GM12878 (cell line): Measurements from ENCODE around the gene CSRP2. TPM values are rescaled to one million over a fixed set of nuclear protein-coding genes. Genes with fewer than 3 reads are reported as not detected.

Experiments
- ATAC-seq: fragments of 200-7000 bp; cut with Tn5 transposase; 3 replicates; pipeline ENCODE4 v1.9.1; 2020; ENCODE audit warnings: mild to moderate bottlenecking, moderate library complexity
- BruUV-seq: library from RNA; stranded (reverse); fragments of 400-500 nt; replicated peaks from 2 replicates; lab custom pipeline; 2021; lab: Mats Ljungman, UMichigan
- CTCF ChIA-PET: fragments of 300-600 bp; sonication (Branson Sonifier 250); formaldehyde crosslinking; extraction: SDS; loops from one replicate; lab custom pipeline; 2021; ENCODE audit warnings: inconsistent platforms; lab: Yijun Ruan, JAX
- POLR2A ChIA-PET: fragments of 350-600 bp; formaldehyde crosslinking; extraction: SDS; loops from one replicate; lab custom pipeline; 2021; ENCODE audit warnings: inconsistent platforms; lab: Charles Lee
- RAD21 ChIA-PET: fragments of 300-600 bp; sonication (Branson Sonifier 250); formaldehyde crosslinking; loops from one replicate; lab custom pipeline; 2023; ENCODE audit warnings: antibody characterized with exemption; ENCODE audit not compliant: unreplicated experiment; lab: Charles Lee
- SMC1A ChIA-PET: fragments of 300-600 bp; sonication (Branson Sonifier 250); formaldehyde crosslinking; loops from one replicate; lab custom pipeline; 2023; ENCODE audit not compliant: unreplicated experiment, uncharacterized antibody; lab: Charles Lee
- DNase-seq: peaks from one replicate; pipeline ENCODE4 v3.0.0-alpha.2; 2011; ENCODE audit warnings: low read depth, low spot score
- FAIRE-seq: peaks from 3 replicates; lab custom pipeline; 2011; peaks lifted over from hg19 to GRCh38; lab: Jason Lieb, UNC
- H2AFZ ChIP-seq: 2 replicates; pipeline ENCODE4 v1.6.0; 2011; ENCODE audit warnings: low read depth, low read length, control low read depth; ENCODE audit not compliant: control insufficient read depth
- H3K27ac ChIP-seq: 2 replicates; pipeline ENCODE4 v1.5.1; 2011; ENCODE audit warnings: control low read depth; ENCODE audit not compliant: control insufficient read depth, insufficient read depth
- H3K27me3 ChIP-seq, 2 experiments: replicated peaks in 1 of 2; 2 replicates each; pipeline versions ENCODE4 v1.6.0 to v1.6.1; 2011; ENCODE audit warnings: low read length in 1 of 2; ENCODE audit not compliant: control insufficient read depth in 2 of 2, insufficient read depth in 2 of 2
- H3K36me3 ChIP-seq, 2 experiments: 2 replicates each; pipeline ENCODE4 v1.5.1; 2011; ENCODE audit warnings: low read length in 1 of 2; ENCODE audit not compliant: control insufficient read depth in 2 of 2, insufficient read depth in 2 of 2
- H3K4me1 ChIP-seq: 2 replicates; pipeline ENCODE4 v1.6.1; 2011; ENCODE audit warnings: mild to moderate bottlenecking, low read length, moderate library complexity, mixed read lengths; ENCODE audit not compliant: control insufficient read depth, insufficient read depth
- H3K4me2 ChIP-seq: 2 replicates; pipeline ENCODE4 v1.6.0; 2011; ENCODE audit warnings: control low read depth; ENCODE audit not compliant: control insufficient read depth, insufficient read depth
- H3K4me3 ChIP-seq: fragments of 200-600 bp; sonication (generic); 2 replicates; pipeline ENCODE4 v1.5.1; 2016
- H3K79me2 ChIP-seq: 2 replicates; pipeline ENCODE4 v1.6.0; 2011; ENCODE audit warnings: low read length; ENCODE audit not compliant: control insufficient read depth, insufficient read depth
- H3K9ac ChIP-seq: 2 replicates; pipeline ENCODE4 v1.8.0; 2011; ENCODE audit warnings: low read length, control low read depth, mixed read lengths; ENCODE audit not compliant: control insufficient read depth, insufficient read depth
- H3K9me3 ChIP-seq: replicated peaks from 3 replicates; pipeline ENCODE4 v1.5.1; 2011; ENCODE audit warnings: mild to moderate bottlenecking, low read length; ENCODE audit not compliant: control insufficient read depth, insufficient read depth
- H4K20me1 ChIP-seq: 2 replicates; pipeline ENCODE4 v1.6.0; 2011; ENCODE audit not compliant: control insufficient read depth, insufficient read depth
- EP300 ChIP-seq, 2 experiments: fragments of 150-350 bp in 1 of 2; IDR thresholded peaks; 2 replicates each; pipeline ENCODE4 v1.6.1; 2011 to 2012; ENCODE audit warnings: low read depth in 2 of 2, low read length in 2 of 2, borderline replicate concordance in 1 of 2, improper control_type of control experiment in 1 of 2, inconsistent platforms in 1 of 2; ENCODE audit not compliant: control insufficient read depth in 1 of 2
- ESRRA ChIP-seq: IDR thresholded peaks from 2 replicates; pipeline ENCODE4 v1.6.1; 2012; ENCODE audit warnings: mild to moderate bottlenecking, low read length, improper control_type of control experiment
- FOS ChIP-seq: IDR thresholded peaks from 3 replicates; pipeline ENCODE4 v1.6.1; 2011; ENCODE audit warnings: borderline replicate concordance; ENCODE audit not compliant: insufficient read length; ENCODE audit errors: extremely low read depth
- GATAD2B ChIP-seq: fragments of 450-650 bp; conservative IDR thresholded peaks from 2 replicates; pipeline ENCODE4 v1.6.1; 2017; ENCODE audit warnings: low read depth, mild to moderate bottlenecking, moderate library complexity
- IRF3 ChIP-seq: fragments of 450-650 bp; IDR thresholded peaks from 2 replicates; pipeline ENCODE4 v1.6.1; 2014; ENCODE audit warnings: mild to moderate bottlenecking
- IRF5 ChIP-seq: fragments of 450-650 bp; IDR thresholded peaks from 2 replicates; pipeline ENCODE4 v1.6.1; 2017; ENCODE audit warnings: borderline replicate concordance
- NR2F1 ChIP-seq: fragments of 450-650 bp; conservative IDR thresholded peaks from 2 replicates; pipeline ENCODE4 v1.6.1; 2017; ENCODE audit warnings: mild to moderate bottlenecking
- POU2F2 ChIP-seq: IDR thresholded peaks from 3 replicates; pipeline ENCODE4 v1.6.1; 2011; ENCODE audit warnings: low read depth, mild to moderate bottlenecking, low read length, borderline replicate concordance
- RAD51 ChIP-seq: fragments of 450-650 bp; IDR thresholded peaks from 2 replicates; pipeline ENCODE4 v1.6.1; 2016; ENCODE audit warnings: moderate library complexity, mild to moderate bottlenecking, inconsistent platforms
- SREBF1 ChIP-seq: IDR thresholded peaks from 2 replicates; pipeline ENCODE4 v1.6.1; 2012; ENCODE audit warnings: mild to moderate bottlenecking, low read length
- USF1 ChIP-seq: IDR thresholded peaks from 2 replicates; pipeline ENCODE4 v1.6.1; 2011; ENCODE audit warnings: borderline replicate concordance, low read depth, mild to moderate bottlenecking, moderate library complexity, mixed read lengths, low read length; ENCODE audit not compliant: insufficient read depth; ENCODE audit errors: extremely low read length
- ZBED1 ChIP-seq: IDR thresholded peaks from 2 replicates; pipeline ENCODE4 v1.6.1; 2016; ENCODE audit warnings: borderline replicate concordance
- ZZZ3 ChIP-seq: IDR thresholded peaks from 2 replicates; pipeline ENCODE4 v1.6.1; 2011; ENCODE audit warnings: low read depth; ENCODE audit not compliant: control insufficient read depth, insufficient read length
- WGBS: methylation state at CpG from one replicate; pipeline ENCODE4 v1.1.6; 2016; ENCODE audit warnings: low lambda C conversion rate; ENCODE audit not compliant: insufficient replicate concordance, insufficient coverage; ENCODE audit errors: missing lambda C conversion rate; 5-methylcytosine and 5-hydroxymethylcytosine counted together
- in situ Hi-C: fragments of 300-500 bp; cut with MboI; formaldehyde crosslinking; loops from 9 replicates; pipeline ENCODE4 v1.14.3; 2018; ENCODE audit warnings: mixed read lengths
- intact Hi-C: fragments of 100-400 bp; cut with micrococcal nuclease; formaldehyde crosslinking; loops from one replicate; pipeline ENCODE4 v1.14.2; 2022; ENCODE audit not compliant: unreplicated experiment
- polyA plus RNA-seq, 11 experiments: library from polyadenylated mRNA; depleted of rRNA in 4 of 11; unstranded in 6 of 11; stranded (reverse) in 5 of 11; fragments of >200 nt; fragmentation: Nextera tagmentation in 4 of 11; fragmentation: Illumina TruSeq in 1 of 11; extraction: Ambion mirVana in 4 of 11; extraction: Trizol in 1 of 11; gene quantifications; 1 replicate in 1 of 11; 2 replicates in 10 of 11; pipeline versions ENCODE4 v1.2.1 to v1.2.3, GENCODE V29; 2011 to 2016; ENCODE audit warnings: inconsistent platforms in 2 of 11, missing spikeins in 2 of 11, low read depth in 1 of 11
- total RNA-seq, 4 experiments: library from RNA; depleted of rRNA in 3 of 4; stranded (reverse); fragments of >200 nt in 3 of 4; fragmentation: Illumina TruSeq in 1 of 4; extraction: Trizol in 1 of 4; gene quantifications; 2 replicates each; pipeline versions ENCODE4 v1.2.1 to v1.2.3, GENCODE V29; 2013 to 2021
- TF ChIP-seq, protein P1 (sequence below): fragments of 450-650 bp; IDR thresholded peaks from 2 replicates; pipeline ENCODE4 v1.6.1; 2017; ENCODE audit warnings: low read depth, mild to moderate bottlenecking, moderate library complexity
- TF ChIP-seq, protein P2 (sequence below): IDR thresholded peaks from 2 replicates; pipeline ENCODE4 v1.6.1; 2012; ENCODE audit warnings: low read depth, low read length, improper control_type of control experiment
- TF ChIP-seq, protein P3 (sequence below): fragments of 450-650 bp; conservative IDR thresholded peaks from 2 replicates; pipeline ENCODE4 v1.6.1; 2017; ENCODE audit warnings: mild to moderate bottlenecking, moderate library complexity

CSRP2 gene
- total and polyA plus RNA-seq, 10 of the 15 experiments (the other 5 are each of a cell fraction or from before 2014, with no cell fraction given), result 0.08 to 1.6 (median 0.52) TPM

GRCh38 chr12:76871742-76872141, 7.1 kb downstream of the CSRP2 start (continued):
- TF ChIP-seq POU2F2, result no peak
- TF ChIP-seq, protein P1, sequence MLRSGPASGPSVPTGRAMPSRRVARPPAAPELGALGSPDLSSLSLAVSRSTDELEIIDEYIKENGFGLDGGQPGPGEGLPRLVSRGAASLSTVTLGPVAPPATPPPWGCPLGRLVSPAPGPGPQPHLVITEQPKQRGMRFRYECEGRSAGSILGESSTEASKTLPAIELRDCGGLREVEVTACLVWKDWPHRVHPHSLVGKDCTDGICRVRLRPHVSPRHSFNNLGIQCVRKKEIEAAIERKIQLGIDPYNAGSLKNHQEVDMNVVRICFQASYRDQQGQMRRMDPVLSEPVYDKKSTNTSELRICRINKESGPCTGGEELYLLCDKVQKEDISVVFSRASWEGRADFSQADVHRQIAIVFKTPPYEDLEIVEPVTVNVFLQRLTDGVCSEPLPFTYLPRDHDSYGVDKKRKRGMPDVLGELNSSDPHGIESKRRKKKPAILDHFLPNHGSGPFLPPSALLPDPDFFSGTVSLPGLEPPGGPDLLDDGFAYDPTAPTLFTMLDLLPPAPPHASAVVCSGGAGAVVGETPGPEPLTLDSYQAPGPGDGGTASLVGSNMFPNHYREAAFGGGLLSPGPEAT, result no peak
- TF ChIP-seq SREBF1, result no peak

DNA sequence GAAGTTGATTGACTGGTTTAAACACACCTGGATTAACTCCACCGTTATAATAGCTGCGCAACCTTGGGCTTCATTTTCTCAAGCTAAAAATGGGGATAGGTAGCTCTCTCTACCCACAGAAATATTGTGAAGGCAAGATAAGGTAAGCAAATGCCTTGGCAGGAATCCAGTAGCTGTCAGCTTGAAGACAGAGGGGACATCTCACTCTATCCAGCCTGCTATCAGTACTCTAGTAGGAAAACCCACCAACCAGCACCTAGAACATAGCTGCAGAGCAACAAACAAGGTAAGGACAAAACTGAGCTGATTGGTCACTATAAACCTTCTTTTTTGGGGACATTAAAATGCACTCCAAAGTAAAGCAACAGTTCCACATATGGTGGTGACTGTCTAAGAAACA, 7.7 kb downstream of the CSRP2 start:
- Histone ChIP-seq H3K79me2 (no peaks in the 10 kb centered on the region), H3K4me1 (no peaks in the 10 kb centered on the region), H3K36me3 (no peaks in the 10 kb centered on the region), H3K9me3 (no peaks in the 10 kb centered on the region), H3K4me3 (no peak overlapping the region), H4K20me1 (no peaks in the 10 kb centered on the region), H2AFZ (no peak overlapping the region), H3K27me3 (no peaks in the 10 kb centered on the region), H3K4me2 (no peak overlapping the region), H3K9ac (no peak overlapping the region), H3K27ac (no peak overlapping the region)
- in situ Hi-C loops (no loop called here), intact Hi-C loops (no loop called here)
- ChIA-PET SMC1A (no interaction called here), POLR2A (interaction anchor here (0.7 kb wide), 1 partner anchor 127 kb away, joined by 3 read pairs; no protein-coding TSS in a partner anchor), CTCF (interaction anchor here (0.7 kb wide), 1 partner anchor 798 kb away, joined by 3 read pairs; no protein-coding TSS in a partner anchor), RAD21 (interaction anchor here (0.9 kb wide), 1 partner anchor 79 kb away, joined by 3 read pairs; no protein-coding TSS in a partner anchor)
- no peak for DNase-seq
- no peak for FAIRE-seq
- WGBS, result 97% methylated on average over 2 of the region's 2 CpGs
- no TSS peak for BruUV-seq
- no peak for ATAC-seq
- no peak for TF ChIP-seq USF1
- no peak for TF ChIP-seq EP300 (IDR thresholded peaks at IDR 0.05; ENCODE audit: borderline replicate concordance in 1 of 2, control insufficient read depth in 1 of 2, low read depth in 2 of 2, low read length in 2 of 2)
- TF ChIP-seq, protein P2, sequence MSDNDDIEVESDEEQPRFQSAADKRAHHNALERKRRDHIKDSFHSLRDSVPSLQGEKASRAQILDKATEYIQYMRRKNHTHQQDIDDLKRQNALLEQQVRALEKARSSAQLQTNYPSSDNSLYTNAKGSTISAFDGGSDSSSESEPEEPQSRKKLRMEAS, result no peak
- no peak for TF ChIP-seq NR2F1
- no peak for TF ChIP-seq ZBED1
- no peak for TF ChIP-seq GATAD2B
- no peak for TF ChIP-seq ZZZ3
- no peak for TF ChIP-seq IRF5
- no peak for TF ChIP-seq IRF3
- TF ChIP-seq, protein P3, sequence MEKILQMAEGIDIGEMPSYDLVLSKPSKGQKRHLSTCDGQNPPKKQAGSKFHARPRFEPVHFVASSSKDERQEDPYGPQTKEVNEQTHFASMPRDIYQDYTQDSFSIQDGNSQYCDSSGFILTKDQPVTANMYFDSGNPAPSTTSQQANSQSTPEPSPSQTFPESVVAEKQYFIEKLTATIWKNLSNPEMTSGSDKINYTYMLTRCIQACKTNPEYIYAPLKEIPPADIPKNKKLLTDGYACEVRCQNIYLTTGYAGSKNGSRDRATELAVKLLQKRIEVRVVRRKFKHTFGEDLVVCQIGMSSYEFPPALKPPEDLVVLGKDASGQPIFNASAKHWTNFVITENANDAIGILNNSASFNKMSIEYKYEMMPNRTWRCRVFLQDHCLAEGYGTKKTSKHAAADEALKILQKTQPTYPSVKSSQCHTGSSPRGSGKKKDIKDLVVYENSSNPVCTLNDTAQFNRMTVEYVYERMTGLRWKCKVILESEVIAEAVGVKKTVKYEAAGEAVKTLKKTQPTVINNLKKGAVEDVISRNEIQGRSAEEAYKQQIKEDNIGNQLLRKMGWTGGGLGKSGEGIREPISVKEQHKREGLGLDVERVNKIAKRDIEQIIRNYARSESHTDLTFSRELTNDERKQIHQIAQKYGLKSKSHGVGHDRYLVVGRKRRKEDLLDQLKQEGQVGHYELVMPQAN, result no peak
- TF ChIP-seq RAD51, result no peak
- no peak for TF ChIP-seq ESRRA
- no peak for TF ChIP-seq FOS
